HUDEP-2 (cell line): Measurements from ENCODE around the gene USP4.
A peak's percentile ranks its signal among the peaks of the same experiment; 100 is the strongest.

Source experiments
- DNase-seq, 76 experiments: peaks; one replicate each; lab custom pipeline; 2025; ENCODE audit not compliant: unreplicated experiment in 76 of 76; lab: John Stamatoyannopoulos, UW

USP4 gene

DNA sequence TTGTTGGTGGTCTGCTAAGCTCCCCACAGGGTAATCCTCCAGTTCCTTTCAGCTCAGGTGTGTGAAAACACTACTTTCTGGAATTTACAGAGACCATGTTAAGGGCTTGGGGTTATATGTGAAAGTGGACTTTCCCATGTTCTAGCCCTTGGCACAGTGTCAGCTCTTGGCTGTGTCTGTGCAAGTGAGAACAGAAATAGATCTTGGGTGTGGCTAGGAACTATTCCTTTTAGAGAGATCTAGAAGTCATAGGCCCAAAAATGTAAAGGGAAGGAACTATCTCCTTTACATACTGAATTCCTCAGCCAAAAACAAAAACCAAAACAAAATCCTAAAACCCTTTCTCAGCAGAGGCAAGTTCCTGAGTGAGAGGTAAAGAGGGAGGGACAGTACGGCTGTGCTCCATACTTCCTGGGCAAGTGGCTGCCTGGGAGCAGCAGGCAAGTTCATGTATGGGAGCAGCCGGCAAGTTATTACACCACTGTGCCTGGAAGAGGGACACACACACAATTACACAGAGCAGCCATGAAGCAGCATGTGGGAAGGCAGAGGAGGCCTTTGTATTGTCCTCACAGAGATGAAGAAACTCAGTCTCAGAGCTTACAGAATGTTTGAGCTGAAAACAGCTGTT is 43.0 kb downstream of the USP4 start:
- DNase-seq, result peak in 14 of 76 experiments; percentile 5 to 33 (median 16)

DNA sequence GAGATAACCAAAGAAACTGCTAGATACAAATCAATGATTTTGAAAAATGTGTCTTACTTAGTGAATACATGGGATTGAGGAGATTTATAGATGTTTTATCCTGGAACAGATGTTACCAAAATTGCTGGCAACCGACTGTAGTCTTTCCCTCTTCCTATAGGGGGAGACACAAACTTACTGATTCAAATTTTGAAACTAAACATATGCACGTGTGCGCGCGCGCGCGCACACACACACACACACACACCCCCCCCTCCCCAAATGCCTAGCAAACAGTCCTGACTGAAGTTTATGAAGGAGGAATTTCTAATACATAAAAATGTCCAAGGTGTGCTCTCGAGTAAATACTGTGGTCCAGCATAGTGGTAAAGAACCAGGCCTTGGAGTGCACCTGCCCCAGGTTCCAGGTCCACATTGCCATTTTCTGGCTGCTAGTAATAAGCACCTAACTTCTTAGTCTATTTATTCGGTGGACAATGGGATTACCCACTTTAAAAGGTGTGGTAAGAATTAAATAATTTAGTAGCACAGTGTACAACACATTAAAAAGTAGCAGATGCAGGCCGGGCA is 44.3 kb downstream of the USP4 start:
- DNase-seq, result peak in 15 of 76 experiments; percentile 2 to 50 (median 10)

DNA sequence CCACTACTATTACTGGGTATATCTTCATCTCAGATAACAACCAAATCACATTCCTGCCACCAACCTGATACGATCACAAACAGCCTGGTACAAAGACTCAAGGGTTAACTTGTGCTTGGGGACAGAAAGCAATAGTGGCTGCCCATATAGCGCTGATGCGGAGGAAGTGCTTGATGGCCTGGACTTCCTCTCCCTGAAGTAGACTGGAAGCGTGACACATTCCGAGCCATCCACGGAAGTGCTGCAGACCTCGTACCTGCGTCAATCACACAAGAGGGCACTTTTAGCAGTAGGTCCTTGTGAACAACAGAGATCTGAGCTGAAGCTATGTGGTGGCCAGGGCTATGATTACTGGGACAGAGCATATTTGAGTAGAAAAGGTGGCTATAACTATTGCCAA is 45.5 kb downstream of the USP4 start:
- DNase-seq, result no peak

DNA sequence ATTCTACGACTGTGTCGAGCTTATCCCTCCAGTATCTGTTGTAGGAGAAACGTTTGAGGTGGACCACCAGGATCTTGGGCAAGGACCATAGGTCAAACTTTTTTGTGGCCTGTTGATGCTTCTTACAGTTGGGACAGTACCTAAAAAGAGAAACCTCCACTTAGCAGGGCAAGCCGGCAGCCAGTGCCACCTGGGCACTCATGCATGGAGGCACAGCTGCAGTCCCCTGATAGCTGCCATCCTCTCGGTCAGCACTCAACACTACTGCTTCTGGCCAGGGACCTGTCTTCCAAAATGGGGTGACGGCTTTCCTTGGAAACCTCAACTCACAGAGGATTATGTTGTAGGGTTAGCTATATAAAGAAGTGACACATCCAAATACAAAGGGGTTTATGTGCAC is 55.9 kb downstream of the USP4 start:
- no peak for DNase-seq

DNA sequence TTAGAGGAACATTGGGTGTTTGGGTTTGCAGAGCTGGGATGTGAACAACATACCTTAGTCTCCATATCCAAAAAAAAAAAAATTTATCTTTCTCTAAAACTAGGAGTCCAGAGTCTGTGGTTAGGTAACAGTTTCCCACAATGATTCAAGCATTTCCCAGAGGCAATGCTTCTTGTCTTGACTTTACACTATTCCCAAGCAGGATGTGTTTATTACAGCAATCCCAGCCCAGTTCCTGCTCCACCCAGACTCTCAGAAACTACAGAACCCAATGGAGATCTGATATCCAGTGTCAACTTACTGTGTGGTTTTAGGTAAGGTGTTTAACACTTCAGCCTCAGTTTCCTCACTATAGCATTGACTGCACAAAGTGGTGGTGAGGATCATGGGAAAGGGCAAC is 60.5 kb downstream of the USP4 start:
- no peak for DNase-seq

DNA sequence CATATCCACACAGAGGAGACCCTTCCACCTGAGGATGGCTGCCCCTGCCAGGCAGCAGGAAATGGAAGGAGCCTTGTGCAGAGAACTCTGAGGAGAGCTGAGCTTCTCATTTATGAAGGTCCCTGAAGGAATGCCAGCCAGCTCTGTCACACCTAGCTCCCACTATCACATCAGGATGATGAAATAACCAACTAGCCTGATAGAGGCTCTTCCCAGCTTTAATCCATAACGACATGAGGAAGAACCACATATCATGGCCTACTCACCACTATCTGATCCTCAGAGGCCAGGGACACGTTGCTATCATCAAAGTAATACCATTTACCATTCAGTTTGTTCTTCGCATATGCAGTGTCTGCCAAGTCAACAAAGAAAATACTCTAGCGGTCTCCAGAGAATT is 61.3 kb downstream of the USP4 start:
- DNase-seq, result peak in 1 of 76 experiments; percentile 5

DNA sequence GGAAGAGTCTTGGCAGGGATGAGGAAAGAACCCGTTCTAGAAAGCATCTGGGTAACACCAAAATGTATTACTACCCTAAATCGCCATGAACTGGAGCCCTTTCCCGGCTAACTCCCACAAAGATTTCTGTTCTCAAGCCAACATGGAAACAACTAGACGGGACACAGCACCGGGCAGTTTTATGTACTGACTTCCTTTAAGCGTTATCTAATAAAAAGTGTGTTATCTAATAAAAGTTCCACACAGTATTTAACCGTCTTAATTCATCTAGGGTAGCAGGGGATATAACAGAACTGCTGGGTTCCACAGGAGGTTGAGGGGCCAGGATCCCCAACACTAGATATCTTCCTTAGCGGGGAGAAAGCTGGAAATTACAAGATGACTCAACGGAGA is 62.5 kb downstream of the USP4 start:
- DNase-seq, result peak in 1 of 76 experiments; percentile 31

DNA sequence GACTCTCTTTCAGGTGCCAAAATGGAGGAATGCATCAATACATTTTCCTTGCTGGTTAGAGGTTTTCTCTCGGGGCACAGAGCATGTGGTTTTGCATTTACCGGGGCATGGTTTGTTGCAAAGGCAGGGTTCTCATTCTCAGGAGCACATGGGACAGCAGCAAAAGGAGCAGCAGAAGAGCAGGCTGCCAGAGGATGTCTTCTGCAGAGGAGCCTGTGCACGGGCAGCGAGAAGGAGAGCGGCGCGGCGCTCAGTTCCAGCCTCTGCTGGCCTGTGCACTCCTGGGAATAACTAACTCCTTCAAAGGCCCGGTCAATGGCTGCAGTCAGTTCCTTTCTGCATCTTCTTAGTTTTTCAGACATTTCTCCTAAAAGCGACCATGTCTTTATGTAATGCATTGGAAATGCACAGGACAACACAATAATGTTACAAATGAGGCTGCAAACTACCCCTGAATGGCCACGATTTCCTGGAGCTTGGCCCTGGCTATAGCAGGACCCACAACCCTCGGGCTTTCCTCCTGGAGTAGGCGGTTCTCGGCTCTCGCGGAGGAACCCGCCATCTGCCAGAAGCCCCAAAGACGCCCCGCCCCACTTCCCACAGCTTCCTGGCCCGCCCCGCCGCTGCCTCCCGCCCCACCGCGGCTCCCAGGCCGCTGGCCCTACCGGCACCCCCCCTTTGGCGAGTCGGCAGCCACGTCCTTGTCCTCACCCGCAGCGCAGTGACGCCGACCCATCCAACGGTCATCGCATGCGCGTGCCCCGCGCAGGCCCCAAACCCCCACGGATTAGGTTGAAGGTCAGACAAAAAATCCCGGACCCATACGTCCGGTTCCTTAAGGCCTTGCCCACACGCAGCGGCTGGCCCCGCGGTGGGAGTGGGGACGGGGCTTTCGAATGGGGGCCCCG is 63.1 kb downstream of the USP4 start, which contains the start of gene C3orf62:
Gene C3orf62 (minus strand): TSS at position 758 of the 908 bp plus-strand sequence. CDS start 360 bp downstream, at position 398.
- peak in 75 of 76 experiments; percentile 9 to 88 (median 70) for DNase-seq

DNA sequence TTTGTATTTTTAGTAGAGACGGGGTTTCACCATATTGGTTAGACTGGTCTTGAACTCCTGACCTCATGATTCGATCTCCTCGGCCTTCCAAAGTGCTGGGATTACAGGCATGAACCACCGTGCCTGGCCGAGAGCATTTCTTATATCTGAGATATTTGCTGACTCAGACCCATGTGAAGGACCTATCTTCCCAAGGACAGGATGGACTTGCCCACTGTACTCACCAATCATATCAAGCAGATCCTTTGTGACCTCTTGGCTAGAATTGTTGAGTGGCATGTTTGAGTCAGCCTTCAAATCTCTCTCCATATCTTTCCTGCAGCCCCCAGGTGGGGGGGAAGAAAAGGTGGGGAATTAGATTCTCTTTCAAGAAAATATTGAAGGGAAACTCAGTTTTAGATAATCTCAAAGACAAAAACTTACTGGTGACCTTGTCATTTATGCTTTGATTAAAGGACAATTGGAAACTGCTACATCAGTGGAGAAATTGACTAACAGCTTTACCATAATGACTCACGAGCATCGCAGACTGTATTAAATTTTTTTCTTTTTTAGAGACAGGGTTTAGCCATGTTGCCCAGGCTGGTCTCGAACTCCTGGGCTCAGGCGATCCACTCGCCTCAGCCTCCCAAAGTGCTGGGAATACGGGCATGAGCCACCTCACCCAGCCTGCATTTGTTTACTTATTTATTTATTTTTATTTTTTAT is 65.9 kb downstream of the USP4 start:
- peak in 6 of 76 experiments; percentile 4 to 44 (median 16) for DNase-seq

DNA sequence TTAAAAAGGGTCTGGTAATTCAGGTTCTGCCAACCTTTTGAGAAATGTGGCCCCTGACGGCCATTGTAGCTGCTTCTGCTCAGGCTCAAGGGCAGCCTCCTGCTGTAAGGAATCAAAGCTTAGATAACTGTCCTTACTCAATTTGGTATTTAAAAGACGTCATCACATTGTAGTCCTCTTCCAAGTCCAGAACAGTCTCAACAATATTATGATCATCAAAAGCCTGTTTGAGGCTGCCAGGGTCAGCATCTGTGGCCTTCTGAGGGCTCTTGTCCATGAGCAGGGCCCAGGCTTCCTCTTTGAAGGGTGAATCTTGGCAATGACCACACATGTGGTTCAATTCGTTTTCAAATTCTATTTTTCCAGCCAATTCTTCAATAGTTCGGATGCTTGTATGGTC is 68.8 kb downstream of the USP4 start:
- no peak for DNase-seq

DNA sequence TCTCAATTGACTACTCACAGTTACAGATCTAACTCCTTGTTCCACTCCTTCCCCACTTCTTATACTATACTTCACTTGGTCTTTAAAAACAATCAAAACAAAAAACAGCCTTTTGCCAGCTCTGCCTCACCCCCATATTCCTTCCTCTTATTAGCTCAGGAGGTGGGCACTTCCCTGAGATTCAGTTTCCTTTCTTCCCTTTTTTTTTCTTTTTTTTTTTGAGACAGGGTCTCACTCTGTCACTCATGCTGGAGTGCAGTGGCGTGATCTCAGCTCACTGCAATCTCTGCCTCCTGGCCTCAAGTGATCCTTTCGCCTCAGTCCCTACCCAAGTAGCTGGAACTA is 69.7 kb downstream of the USP4 start:
- DNase-seq, result no peak

DNA sequence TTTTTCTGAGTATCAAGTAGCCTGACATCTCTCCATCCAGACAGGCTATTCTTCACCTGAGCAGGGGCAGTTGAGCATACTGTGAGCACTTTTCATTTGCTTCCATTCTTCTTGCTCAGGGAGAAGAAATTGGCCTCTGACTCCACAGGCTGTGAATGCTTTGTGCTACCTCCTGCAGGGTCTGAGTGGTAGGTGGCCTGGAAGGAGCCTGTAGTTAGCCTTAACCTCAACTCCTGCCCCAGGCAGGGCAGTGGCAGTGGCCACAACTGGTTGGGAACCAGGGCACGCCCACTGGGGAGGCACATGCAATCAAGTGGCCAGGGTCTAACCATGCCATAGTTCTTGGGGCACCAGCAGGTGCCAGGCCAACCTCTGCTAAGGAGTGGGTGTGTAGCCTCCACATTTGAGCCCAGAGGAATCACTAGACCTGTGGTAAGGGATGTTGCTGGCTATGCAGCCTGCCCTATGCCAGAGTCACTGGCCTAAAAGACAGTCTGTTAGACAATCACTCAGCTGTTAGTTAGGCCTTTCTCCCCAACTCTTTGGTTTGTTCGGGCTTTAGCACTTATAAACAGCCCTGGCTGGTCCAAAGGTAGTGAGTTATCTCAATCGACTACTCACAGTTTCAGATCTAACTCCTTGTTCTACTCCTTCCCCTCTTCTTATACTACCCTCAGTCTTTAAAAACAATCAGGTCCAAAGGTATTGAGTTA is 70.3 kb downstream of the USP4 start:
- no peak for DNase-seq

DNA sequence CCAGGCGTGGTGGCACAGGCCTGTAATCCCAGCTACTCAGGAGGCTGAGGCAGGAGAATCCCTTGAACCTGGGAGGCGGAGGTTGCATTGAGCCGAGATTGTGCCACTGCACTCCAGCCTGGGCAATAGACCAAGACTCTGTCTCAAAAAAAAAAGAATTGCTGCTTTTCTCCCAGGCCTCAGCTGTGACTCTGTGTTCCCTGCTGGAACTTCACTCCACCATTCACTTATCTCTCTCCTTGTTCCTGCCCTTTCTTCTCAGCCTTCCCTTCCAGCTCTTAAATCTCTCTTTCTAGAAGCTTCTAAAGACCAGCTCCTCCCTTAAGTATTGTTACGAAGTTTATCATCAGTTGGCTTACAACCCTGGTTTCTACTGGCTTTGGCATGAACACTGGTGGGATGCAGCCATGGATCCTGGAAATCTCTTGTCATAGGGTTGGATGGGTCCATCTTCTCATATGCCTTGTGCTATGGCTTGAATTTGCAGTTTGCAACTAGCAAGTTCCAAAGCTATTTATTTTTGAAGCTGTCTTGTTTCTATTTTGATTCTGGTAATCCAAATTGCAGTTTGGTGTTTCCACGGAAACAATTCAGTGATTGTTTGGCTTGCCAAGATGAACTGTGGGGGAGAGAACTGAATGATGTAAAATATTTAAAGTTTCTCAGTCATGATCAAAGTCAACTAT is 73.3 kb downstream of the USP4 start:
- no peak for DNase-seq

DNA sequence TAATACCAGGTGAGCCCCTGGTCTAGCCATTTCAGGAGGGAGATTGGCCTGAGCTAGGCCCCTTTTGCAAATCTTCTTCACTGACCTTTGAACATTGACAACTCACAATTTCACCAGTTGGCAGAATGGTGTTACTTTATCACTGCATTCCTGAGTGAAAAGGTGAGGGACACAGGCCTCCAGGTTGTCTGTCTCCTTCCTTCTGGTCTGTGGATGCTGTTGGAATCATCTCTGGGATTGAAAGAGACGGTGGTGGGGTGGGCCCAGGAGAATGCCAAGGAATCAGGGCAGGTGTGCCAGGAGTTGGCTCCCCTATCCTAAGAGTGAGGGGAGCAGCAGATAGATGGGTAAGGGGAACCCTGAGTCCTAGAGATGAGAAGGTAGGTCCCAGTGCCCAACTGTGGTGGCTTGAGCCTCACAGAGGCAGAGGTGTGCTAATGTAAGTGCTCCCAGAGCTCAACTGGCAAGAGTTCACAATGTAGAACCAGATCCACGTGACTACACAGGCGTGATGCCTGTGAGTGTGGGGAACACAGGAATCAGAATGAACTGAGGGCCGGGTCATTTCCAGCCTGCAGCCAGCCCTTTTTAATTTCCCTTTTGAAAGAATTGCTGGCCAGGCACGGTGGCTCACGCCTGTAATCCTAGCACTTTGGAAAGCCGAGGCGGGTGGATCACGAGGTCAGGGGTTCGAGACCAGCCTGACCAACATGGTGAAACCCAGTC is 74.0 kb downstream of the USP4 start:
- no peak for DNase-seq

DNA sequence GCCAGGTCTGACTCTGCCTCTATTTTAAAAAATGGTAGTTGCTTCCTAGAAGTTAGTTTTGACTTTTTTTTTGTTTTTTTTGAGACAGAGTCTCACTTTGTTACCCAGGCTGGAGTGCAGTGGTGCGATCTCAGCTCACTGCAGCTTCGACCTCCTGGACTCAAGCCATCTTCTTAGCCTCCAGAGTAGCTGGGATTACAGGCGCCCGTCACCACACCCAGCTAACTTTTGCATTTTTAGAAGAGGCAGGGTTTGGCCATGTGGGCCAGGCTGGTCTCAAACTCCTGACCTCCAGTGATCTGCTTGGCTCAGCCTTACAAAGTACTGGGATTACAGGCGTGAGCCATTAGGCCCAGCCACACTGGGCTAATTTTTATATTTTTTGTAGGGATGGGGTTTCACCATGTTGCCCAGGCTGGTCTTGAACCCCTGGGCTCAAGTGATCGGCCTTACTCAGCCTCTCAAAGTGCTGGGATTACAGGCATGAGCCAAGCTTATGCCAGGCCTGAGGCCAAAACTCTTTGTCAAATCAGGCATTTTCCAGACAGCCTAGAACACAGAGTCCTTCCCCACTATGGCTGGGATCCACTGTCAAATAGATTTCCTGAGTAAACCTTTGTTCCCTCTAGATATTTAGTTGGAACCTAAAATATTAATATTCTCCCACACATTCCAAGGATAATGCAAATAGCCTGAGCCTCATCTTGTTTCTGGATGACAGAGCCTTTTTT is 76.5 kb downstream of the USP4 start:
- no peak for DNase-seq

DNA sequence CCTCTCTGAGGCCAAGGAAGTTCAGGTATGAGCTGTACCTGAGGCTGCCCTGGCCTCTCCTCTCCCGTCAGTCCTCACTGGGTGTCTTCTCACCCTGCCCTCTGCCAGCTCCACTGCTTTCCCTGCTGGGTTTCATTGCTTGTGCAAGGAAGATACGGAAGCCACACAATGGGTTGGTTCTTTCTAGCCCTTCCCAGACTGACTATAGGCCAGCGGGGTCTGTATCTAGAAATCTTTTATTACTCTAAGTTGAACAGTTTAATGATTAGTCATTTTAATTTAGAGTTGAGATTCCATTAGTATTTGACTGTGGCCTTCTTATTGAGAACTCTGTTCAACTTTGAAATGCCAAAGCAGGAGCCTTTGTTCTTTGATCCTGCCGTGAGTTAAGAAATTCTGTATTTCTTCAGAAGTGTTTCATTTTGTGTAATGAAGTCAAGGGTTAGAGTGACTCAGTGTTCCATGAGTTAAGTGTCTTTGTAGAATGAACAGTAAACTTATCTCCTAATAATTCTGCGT is 79.0 kb downstream of the USP4 start:
- DNase-seq, result no peak

DNA sequence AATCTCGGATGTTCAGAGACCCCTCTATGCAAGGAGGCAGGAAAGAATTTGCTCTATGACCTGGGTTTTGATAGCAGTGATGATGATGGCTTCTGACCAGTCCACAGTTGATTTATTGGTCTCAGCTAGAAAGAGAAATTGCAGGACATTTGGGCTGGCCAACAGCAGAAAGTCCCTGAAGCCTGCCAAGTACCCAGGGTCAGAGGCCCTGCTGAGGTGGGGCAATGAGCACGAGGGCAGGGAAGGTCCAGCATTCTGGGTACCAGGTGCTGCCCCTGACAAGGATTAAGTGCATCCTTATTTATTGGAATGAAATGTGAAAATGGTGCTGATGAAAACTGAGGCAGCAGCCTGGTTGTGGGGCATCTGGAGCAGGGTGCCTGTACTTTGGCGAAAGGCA is 82.7 kb downstream of the USP4 start:
- no peak for DNase-seq
